A673 (cell line): Measurements from ENCODE around the gene CDH4.

Source experiments
- CTCF ChIP-seq: fragments of 300-800, 200-600 bp; sonication (generic); conservative IDR thresholded peaks from 2 replicates; pipeline ENCODE4 v1.5.1; 2017; ENCODE audit warnings: low read depth, mild to moderate bottlenecking, antibody characterized with exemption, low read length, moderate library complexity, mixed read lengths
- EZH2 ChIP-seq: fragments of 200-600 bp; sonication (generic); IDR thresholded peaks from 2 replicates; pipeline ENCODE4 v1.6.1; 2017; ENCODE audit warnings: borderline replicate concordance, low read depth, mild to moderate bottlenecking, mixed read lengths, antibody characterized with exemption, low read length; ENCODE audit not compliant: poor library complexity, severe bottlenecking

GRCh38 chr20:61980647-61981583 lies 728.9 kb downstream of the CDH4 start:
- 0 out of 2 replicates have a peak, but pooled peaks have one; percentile 28 for TF ChIP-seq CTCF
- TF ChIP-seq EZH2 = no peak
